Measurements from ENCODE around the gene SLC45A2. TPM values are rescaled to one million over a fixed set of nuclear protein-coding genes. Genes with fewer than 3 reads are reported as not detected.
"Not testable (repeated sequence)": the region's sequence is repeated elsewhere in the genome, so short reads cannot be mapped to it uniquely, and the experiment has no call there.

SLC45A2 gene
- total RNA-seq (1 to 10 TPM in 1 of 2 donors, under 1 TPM in 1; 0.93 to 1.6 TPM), polyA plus RNA-seq (ENCODE audit: insufficient read depth, low read depth, low replicate concordance) (2.0 TPM)
- long read RNA-seq, donor 1 = 0 reads
- long read RNA-seq, donor 2 = 0 reads

- Histone ChIP-seq H3K27ac (no peak within 1 kb of the TSS), H3K4me3 (no peak within 1 kb of the TSS), H3K36me3 (ENCODE audit: low read depth, missing control alignments) (no peaks in the 10 kb centered on the region), H3K27me3 (no peaks in the 10 kb centered on the region), H3K9me3 (no peaks in the 10 kb centered on the region), H3K4me1 (no peaks in the 10 kb centered on the region)
- DNase-seq = no peak
- TF ChIP-seq, protein P1, sequence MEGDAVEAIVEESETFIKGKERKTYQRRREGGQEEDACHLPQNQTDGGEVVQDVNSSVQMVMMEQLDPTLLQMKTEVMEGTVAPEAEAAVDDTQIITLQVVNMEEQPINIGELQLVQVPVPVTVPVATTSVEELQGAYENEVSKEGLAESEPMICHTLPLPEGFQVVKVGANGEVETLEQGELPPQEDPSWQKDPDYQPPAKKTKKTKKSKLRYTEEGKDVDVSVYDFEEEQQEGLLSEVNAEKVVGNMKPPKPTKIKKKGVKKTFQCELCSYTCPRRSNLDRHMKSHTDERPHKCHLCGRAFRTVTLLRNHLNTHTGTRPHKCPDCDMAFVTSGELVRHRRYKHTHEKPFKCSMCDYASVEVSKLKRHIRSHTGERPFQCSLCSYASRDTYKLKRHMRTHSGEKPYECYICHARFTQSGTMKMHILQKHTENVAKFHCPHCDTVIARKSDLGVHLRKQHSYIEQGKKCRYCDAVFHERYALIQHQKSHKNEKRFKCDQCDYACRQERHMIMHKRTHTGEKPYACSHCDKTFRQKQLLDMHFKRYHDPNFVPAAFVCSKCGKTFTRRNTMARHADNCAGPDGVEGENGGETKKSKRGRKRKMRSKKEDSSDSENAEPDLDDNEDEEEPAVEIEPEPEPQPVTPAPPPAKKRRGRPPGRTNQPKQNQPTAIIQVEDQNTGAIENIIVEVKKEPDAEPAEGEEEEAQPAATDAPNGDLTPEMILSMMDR (IDR thresholded peaks at IDR 0.05) = no peak
- TF ChIP-seq POLR2A (IDR thresholded peaks at IDR 0.05) = no peak
- 46 to 57% methylated on average over 7 of the region's 7 CpGs for WGBS, 2 donors
- intact Hi-C loops (cut with DNase I; ENCODE audit: low total_unique reads) = no loop called here
Observed at GRCh38 chr5:33984671-33985124, at the start of gene SLC45A2. Gene SLC45A2, minus strand, starts transcription at chr5:33984693. Its CDS starts 110 bp downstream, at chr5:33984583.

- WGBS, 2 donors = 64 to 70% methylated on average over 3 of the region's 3 CpGs
- no peak overlapping the region for H3K27ac ChIP-seq
Observed at GRCh38 chr5:34031966-34032365, 47.5 kb upstream of the SLC45A2 start.

GRCh38 chr5:34031117-34031516 lies 46.6 kb upstream of the SLC45A2 start:
- 93% methylated on average over 2 of the region's 2 CpGs for WGBS, 2 donors
- Histone ChIP-seq H3K4me1 (no peaks in the 10 kb centered on the region), H3K27me3 (no peaks in the 10 kb centered on the region), H3K27ac (no peak overlapping the region), H3K36me3 (ENCODE audit: low read depth, missing control alignments) (no peaks in the 10 kb centered on the region), H3K9me3 (no peaks in the 10 kb centered on the region), H3K4me3 (no peak overlapping the region)
- intact Hi-C loops (cut with DNase I; ENCODE audit: low total_unique reads) = no loop called here
- no peak for DNase-seq
- TF ChIP-seq, protein P1 (IDR thresholded peaks at IDR 0.05) = no peak
- no peak for TF ChIP-seq POLR2A (IDR thresholded peaks at IDR 0.05)

More at GRCh38 chr5:34031966-34032365, 47.5 kb upstream of the SLC45A2 start:
- H3K4me3 ChIP-seq = no peak overlapping the region
- no peak for DNase-seq
- TF ChIP-seq, protein P1 (IDR thresholded peaks at IDR 0.05) = no peak
- TF ChIP-seq POLR2A (IDR thresholded peaks at IDR 0.05) = no peak
- H3K36me3 ChIP-seq (ENCODE audit: low read depth, missing control alignments) = no peaks in the 10 kb centered on the region
- no peaks in the 10 kb centered on the region for H3K9me3 ChIP-seq
- H3K4me1 ChIP-seq = no peaks in the 10 kb centered on the region
- intact Hi-C loops (cut with DNase I; ENCODE audit: low total_unique reads) = no loop called here
- H3K27me3 ChIP-seq = no peaks in the 10 kb centered on the region

- H3K27ac ChIP-seq; H3K4me1 ChIP-seq; H3K4me3 ChIP-seq; H3K27me3 ChIP-seq; H3K9me3 ChIP-seq; DNase-seq; intact Hi-C loops (cut with DNase I; ENCODE audit: low total_unique reads); H3K36me3 ChIP-seq (ENCODE audit: low read depth, missing control alignments): not testable (repeated sequence)
- 92 to 97% methylated on average over 2 of the region's 2 CpGs for WGBS, 2 donors
Observed at GRCh38 chr5:34030585-34030984, 46.1 kb upstream of the SLC45A2 start.

DNA sequence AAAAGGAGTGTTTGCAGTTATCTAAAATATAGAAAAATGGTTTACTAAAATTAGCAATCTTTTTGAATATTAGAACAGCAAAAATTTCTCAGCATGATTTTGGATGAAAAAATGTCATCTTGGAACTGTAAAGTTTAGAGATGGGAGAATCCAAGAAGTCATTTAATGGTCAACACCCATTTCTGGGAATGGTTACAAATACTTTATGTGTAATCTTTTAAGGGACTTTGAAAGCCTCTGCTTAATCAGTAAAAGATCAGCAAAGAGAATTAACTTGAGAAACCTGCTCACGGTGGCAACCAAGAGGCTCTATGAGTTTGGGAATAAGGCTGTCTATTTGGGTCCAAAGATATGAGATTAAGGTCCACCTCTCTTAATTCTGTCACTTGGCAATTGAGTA lies 45.6 kb upstream of the SLC45A2 start:
- TF ChIP-seq, protein P1 (IDR thresholded peaks at IDR 0.05) = no peak
- no peak for TF ChIP-seq POLR2A (IDR thresholded peaks at IDR 0.05)
- DNase-seq = no peak
- WGBS, 2 donors = 48 to 67% methylated on average over 1 of the region's 1 CpG
- no peaks in the 10 kb centered on the region for H3K27me3 ChIP-seq
- H3K27ac ChIP-seq = no peak overlapping the region
- intact Hi-C loops (cut with DNase I; ENCODE audit: low total_unique reads) = no loop called here
- no peaks in the 10 kb centered on the region for H3K4me1 ChIP-seq
- no peak overlapping the region for H3K4me3 ChIP-seq
- no peaks in the 10 kb centered on the region for H3K9me3 ChIP-seq
- no peaks in the 10 kb centered on the region for H3K36me3 ChIP-seq (ENCODE audit: low read depth, missing control alignments)

Data from testis (tissue), 5 donors.